Measurements from ENCODE around the gene USP6NL. TPM values are rescaled to one million over a fixed set of nuclear protein-coding genes. Genes with fewer than 3 reads are reported as not detected.

USP6NL gene
- total RNA-seq, 1 donor from 2014 or later = 21.6 TPM

DNA sequence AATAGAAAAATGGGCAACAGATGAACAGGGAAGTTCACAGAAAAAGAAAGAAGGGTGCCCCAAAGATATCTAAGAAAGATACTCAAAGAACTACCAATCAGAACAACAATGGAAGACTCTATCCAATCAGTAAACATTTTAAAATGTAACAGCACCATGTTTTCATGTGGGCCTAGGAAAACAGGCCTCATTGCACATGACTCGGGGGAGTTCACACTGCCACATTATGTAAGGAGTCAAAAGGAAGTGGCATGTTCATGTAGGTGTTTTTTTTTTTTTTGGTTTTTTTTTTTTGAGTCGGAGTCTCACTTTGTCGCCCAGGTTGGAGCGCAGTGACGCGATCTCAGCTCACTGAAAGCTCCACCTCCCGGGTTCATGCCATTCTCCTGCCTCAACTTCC lies 132.2 kb downstream of the USP6NL start:
- ATAC-seq (no peak), DNase-seq (no peak)
- Histone ChIP-seq H3K27me3 (no peaks in the 10 kb centered on the region), H3K36me3 (peaks cover 11% of the 10 kb centered on the region), H3K4me3 (no peak overlapping the region), H3K4me1 (no peaks in the 10 kb centered on the region), H3K9me3 (no peaks in the 10 kb centered on the region), H3K27ac (no peak overlapping the region)
- intact Hi-C loops (cut with DNase I) = no loop called here
- no peak for TF ChIP-seq CTCF (IDR thresholded peaks at IDR 0.05)

- H3K27me3 ChIP-seq = no peaks in the 10 kb centered on the region
- ATAC-seq (no peak), DNase-seq (no peak)
- TF ChIP-seq CTCF (IDR thresholded peaks at IDR 0.05) = no peak
- no peaks in the 10 kb centered on the region for H3K9me3 ChIP-seq
- H3K4me3 ChIP-seq = no peak overlapping the region
- no peak overlapping the region for H3K27ac ChIP-seq
- no peaks in the 10 kb centered on the region for H3K4me1 ChIP-seq
- intact Hi-C loops (cut with DNase I) = no loop called here
- H3K36me3 ChIP-seq = peaks cover 11% of the 10 kb centered on the region
Observed at GRCh38 chr10:11478807-11479206, 132.6 kb downstream of the USP6NL start.

DNA sequence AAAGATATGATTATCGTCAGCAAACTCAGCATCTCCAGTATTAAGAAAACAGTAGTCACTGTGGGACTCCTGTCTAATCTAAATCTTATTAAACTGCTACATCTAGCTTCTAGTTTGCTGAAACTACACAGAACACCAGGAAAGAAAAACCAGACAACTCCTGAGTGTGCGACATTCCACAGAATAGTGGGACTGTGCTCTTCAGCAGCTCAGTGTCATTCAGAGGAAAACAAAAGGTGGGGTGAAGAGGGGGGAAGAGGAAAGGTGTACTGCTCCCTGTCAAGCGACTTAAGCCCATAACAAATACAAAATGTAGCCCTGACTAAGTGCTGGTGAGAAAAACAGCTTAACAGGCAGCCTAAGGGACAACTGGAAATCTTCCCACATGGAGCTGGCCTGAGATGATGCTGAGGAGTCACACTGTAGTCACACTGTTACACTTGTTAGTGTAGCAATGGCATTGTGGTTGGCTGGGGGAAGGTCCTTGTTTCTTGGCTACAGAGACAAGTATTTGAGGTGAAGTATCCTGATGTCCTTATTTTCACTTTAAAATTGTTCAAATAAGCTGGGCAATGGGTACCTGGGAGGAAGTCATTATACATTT lies 135.5 kb downstream of the USP6NL start:
- intact Hi-C loops (cut with DNase I) = no loop called here
- Histone ChIP-seq H3K36me3 (no peaks in the 10 kb centered on the region), H3K9me3 (no peaks in the 10 kb centered on the region), H3K27me3 (no peaks in the 10 kb centered on the region), H3K4me3 (no peak overlapping the region), H3K27ac (no peak overlapping the region), H3K4me1 (no peaks in the 10 kb centered on the region)
- peak; percentile 52 for ATAC-seq
- no peak for TF ChIP-seq CTCF (IDR thresholded peaks at IDR 0.05)
- DNase-seq = no peak

GRCh38 chr10:11473128-11473760 lies 138.2 kb downstream of the USP6NL start:
- intact Hi-C loops (cut with DNase I) = no loop called here
- no peaks in the 10 kb centered on the region for H3K4me1 ChIP-seq
- TF ChIP-seq CTCF (IDR thresholded peaks at IDR 0.05) = no peak
- H3K36me3 ChIP-seq = peaks cover 4% of the 10 kb centered on the region
- H3K9me3 ChIP-seq = no peaks in the 10 kb centered on the region
- no peak overlapping the region for H3K27ac ChIP-seq
- ATAC-seq (peak; percentile 73), DNase-seq (no peak)
- H3K4me3 ChIP-seq = no peak overlapping the region
- no peaks in the 10 kb centered on the region for H3K27me3 ChIP-seq

DNA sequence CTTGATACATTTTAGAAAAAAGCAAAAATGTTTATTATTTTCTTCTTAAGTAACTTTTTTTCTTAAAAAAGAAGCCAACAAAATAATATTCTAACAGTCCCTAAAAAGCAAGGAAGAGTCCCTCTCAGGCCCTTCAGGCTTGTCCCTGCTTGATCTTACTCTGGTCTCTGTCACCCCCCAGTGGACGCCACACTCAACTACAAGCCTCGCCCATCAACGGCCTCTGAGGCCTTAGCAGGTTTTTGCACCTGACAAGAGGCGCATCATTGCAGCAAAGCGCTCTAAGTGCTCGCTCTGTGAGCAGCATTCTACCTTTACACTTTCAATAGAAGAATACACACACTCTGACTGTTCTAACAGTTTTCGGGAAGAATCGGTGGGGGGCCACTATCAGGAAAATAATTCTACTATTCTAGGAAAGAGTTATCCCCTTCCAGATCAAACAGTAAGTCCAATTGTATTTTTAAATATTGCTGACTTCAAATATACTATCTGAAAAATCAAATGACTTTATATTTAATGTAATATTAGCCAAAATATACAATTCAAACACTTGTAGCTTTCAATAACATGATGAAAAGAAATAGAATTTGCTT lies 139.2 kb downstream of the USP6NL start:
- Histone ChIP-seq H3K9me3 (no peaks in the 10 kb centered on the region), H3K4me3 (no peak overlapping the region), H3K36me3 (peaks cover 4% of the 10 kb centered on the region), H3K27me3 (no peaks in the 10 kb centered on the region), H3K27ac (no peak overlapping the region), H3K4me1 (no peaks in the 10 kb centered on the region)
- TF ChIP-seq CTCF (IDR thresholded peaks at IDR 0.05) = peak; percentile 87
- intact Hi-C loops (cut with DNase I) = no loop called here
- DNase-seq = no peak
- ATAC-seq = peak; percentile 95

Measured in upper lobe of right lung (tissue), 1 donor.